22Rv1 (cell line): Measurements from ENCODE around the gene PRR20G.

ENCODE experiments used
- CTCF ChIP-seq: fragments of 450-650 bp; IDR thresholded peaks from 2 replicates; pipeline ENCODE4 v1.5.1; 2017; ENCODE audit warnings: mild to moderate bottlenecking
- ZFX ChIP-seq: fragments of 450-650 bp; IDR thresholded peaks from 2 replicates; pipeline ENCODE4 v1.6.1; 2017; ENCODE audit warnings: antibody characterized with exemption, borderline replicate concordance

GRCh38 chr3:127307916-127308315 is 20.1 kb upstream of the PRR20G start:
- TF ChIP-seq ZFX (no peak), CTCF (no peak)
